ENCODE results near the gene FAM204A. TPM values are rescaled to one million over a fixed set of nuclear protein-coding genes. Genes with fewer than 3 reads are reported as not detected.

FAM204A gene
- total RNA-seq, 1 donor from 2014 or later = 60.2 TPM

DNA sequence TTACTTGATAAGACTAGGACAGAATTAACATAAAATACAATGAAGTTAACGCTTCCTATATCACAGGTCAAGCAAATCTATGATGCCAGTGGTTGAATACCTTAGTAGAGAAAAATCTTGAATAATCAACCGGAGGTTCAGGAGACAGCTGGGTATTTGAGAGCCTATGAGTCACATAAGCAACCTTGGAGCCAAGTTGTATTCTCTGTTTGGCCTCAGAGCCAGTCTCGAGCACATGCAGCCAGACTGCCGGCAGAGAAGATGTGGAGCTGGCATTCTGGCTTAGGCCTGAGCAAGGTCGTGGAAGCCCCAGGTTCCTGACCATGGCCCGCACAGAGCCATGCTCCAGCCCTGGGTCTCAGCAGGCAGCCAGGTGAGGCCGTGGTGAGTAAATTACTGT is 90.3 kb downstream of the FAM204A start:
- H3K4me1 ChIP-seq (ENCODE audit: insufficient read depth, low read length) = no peaks in the 10 kb centered on the region
- FAIRE-seq (no peak), DNase-seq (ENCODE audit: low read depth) (peak; percentile 4)
- no peaks in the 10 kb centered on the region for H3K9me3 ChIP-seq (ENCODE audit: insufficient read depth, low read depth, low read length)
- no peak overlapping the region for H3K27ac ChIP-seq (ENCODE audit: low read depth, low read length)
- Mint-ChIP-seq H3K9me3 (ENCODE audit: unreplicated experiment) (no peaks in the 10 kb centered on the region), H3K4me1 (ENCODE audit: low read depth, unreplicated experiment) (no peaks in the 10 kb centered on the region), H3K27ac (ENCODE audit: unreplicated experiment) (no peak overlapping the region), H3K27me3 (ENCODE audit: low read depth, unreplicated experiment) (peaks cover 32% of the 10 kb centered on the region), H3K4me3 (ENCODE audit: unreplicated experiment) (no peak overlapping the region), H3K36me3 (ENCODE audit: low read depth, unreplicated experiment) (no peaks in the 10 kb centered on the region)
- H2AFZ ChIP-seq (ENCODE audit: low read depth, low read length) = no peak overlapping the region
- no peaks in the 10 kb centered on the region for H3K79me2 ChIP-seq (ENCODE audit: insufficient read depth, low read length)
- H3K36me3 ChIP-seq (ENCODE audit: insufficient read depth, low read length) = no peaks in the 10 kb centered on the region
- peaks cover 3% of the 10 kb centered on the region for H3K27me3 ChIP-seq (ENCODE audit: insufficient read depth, low read length)
- TF ChIP-seq CTCF (IDR thresholded peaks at IDR 0.05; ENCODE audit: insufficient read depth, low read depth, low read length) = no peak
- no peak for TF ChIP-seq EZH2 (IDR thresholded peaks at IDR 0.05; ENCODE audit: insufficient read depth, low read length)
- no peak overlapping the region for H3K9ac ChIP-seq (ENCODE audit: low read length)
- H4K20me1 ChIP-seq (ENCODE audit: insufficient read depth, low read length) = no peaks in the 10 kb centered on the region
- no peak overlapping the region for H3K4me3 ChIP-seq (ENCODE audit: insufficient read depth, low read depth, low read length)
- H3K4me2 ChIP-seq (ENCODE audit: low read length) = no peak overlapping the region

- peaks cover 36% of the 10 kb centered on the region for H3K27me3 Mint-ChIP-seq (ENCODE audit: low read depth, unreplicated experiment)
- H3K4me3 ChIP-seq (ENCODE audit: insufficient read depth, low read depth, low read length) = no peak overlapping the region
- H3K4me1 Mint-ChIP-seq (ENCODE audit: low read depth, unreplicated experiment) = no peaks in the 10 kb centered on the region
- H4K20me1 ChIP-seq (ENCODE audit: insufficient read depth, low read length) = no peaks in the 10 kb centered on the region
- H3K4me1 ChIP-seq (ENCODE audit: insufficient read depth, low read length) = no peaks in the 10 kb centered on the region
- peaks cover 8% of the 10 kb centered on the region for H3K27me3 ChIP-seq (ENCODE audit: insufficient read depth, low read length)
- no peak overlapping the region for H3K9ac ChIP-seq (ENCODE audit: low read length)
- no peak overlapping the region for H3K4me3 Mint-ChIP-seq (ENCODE audit: unreplicated experiment)
- TF ChIP-seq CTCF (IDR thresholded peaks at IDR 0.05; ENCODE audit: insufficient read depth, low read depth, low read length) = no peak
- TF ChIP-seq EZH2 (IDR thresholded peaks at IDR 0.05; ENCODE audit: insufficient read depth, low read length) = no peak
- H3K27ac Mint-ChIP-seq (ENCODE audit: unreplicated experiment) = no peak overlapping the region
- H2AFZ ChIP-seq (ENCODE audit: low read depth, low read length) = no peak overlapping the region
- no peaks in the 10 kb centered on the region for H3K36me3 ChIP-seq (ENCODE audit: insufficient read depth, low read length)
- no peaks in the 10 kb centered on the region for H3K9me3 ChIP-seq (ENCODE audit: insufficient read depth, low read depth, low read length)
- no peaks in the 10 kb centered on the region for H3K79me2 ChIP-seq (ENCODE audit: insufficient read depth, low read length)
- H3K4me2 ChIP-seq (ENCODE audit: low read length) = no peak overlapping the region
- H3K27ac ChIP-seq (ENCODE audit: low read depth, low read length) = no peak overlapping the region
- FAIRE-seq (no peak), DNase-seq (ENCODE audit: low read depth) (no peak)
- H3K36me3 Mint-ChIP-seq (ENCODE audit: low read depth, unreplicated experiment) = no peaks in the 10 kb centered on the region
- H3K9me3 Mint-ChIP-seq (ENCODE audit: unreplicated experiment) = no peaks in the 10 kb centered on the region
These were observed 92.4 kb downstream of the FAM204A start for GRCh38 chr10:118249714-118250113.

Data from astrocyte (in vitro differentiated cells and primary cell).